K562 (cell line): ENCODE measurements around the gene IL1RL1. TPM values are rescaled to one million over a fixed set of nuclear protein-coding genes. Genes with fewer than 3 reads are reported as not detected.

Experiments
- BHLHE40 ChIP-seq: IDR thresholded peaks from 2 replicates; pipeline ENCODE4 v1.6.1; 2011; ENCODE audit warnings: low read length, improper control_type of control experiment
- CBFA2T2 ChIP-seq: fragments of 450-650 bp; conservative IDR thresholded peaks from 2 replicates; pipeline ENCODE4 v1.6.1; 2017; ENCODE audit warnings: mild to moderate bottlenecking
- DPF2 ChIP-seq: fragments of 450-650 bp; IDR thresholded peaks from 2 replicates; pipeline ENCODE4 v1.6.1; 2016
- LARP7 ChIP-seq: fragments of 450-650 bp; IDR thresholded peaks from 2 replicates; pipeline ENCODE4 v1.6.1; 2016
- LCOR ChIP-seq: sonication (generic); formaldehyde crosslinking; IDR thresholded peaks from 2 replicates; pipeline ENCODE4 v1.8.0; 2022; ENCODE audit warnings: mild to moderate bottlenecking, missing genetic modification reagents
- MCM2 ChIP-seq: fragments of 450-650 bp; IDR thresholded peaks from 2 replicates; pipeline ENCODE4 v1.6.1; 2017; ENCODE audit warnings: low read depth, mild to moderate bottlenecking
- MECOM ChIP-seq: fragments of 250-450 bp; sonication (Bioruptor Pico); IDR thresholded peaks from 2 replicates; pipeline ENCODE4 v1.8.0; 2022; ENCODE audit warnings: inconsistent platforms
- NELFE ChIP-seq: IDR thresholded peaks from 2 replicates; pipeline ENCODE4 v1.6.1; 2011; ENCODE audit warnings: mild to moderate bottlenecking; ENCODE audit not compliant: insufficient read depth, insufficient read length
- NRF1 ChIP-seq, 2 experiments: fragments of 450-650 bp; IDR thresholded peaks in 1 of 2; conservative IDR thresholded peaks in 1 of 2; 2 replicates each; pipeline ENCODE4 v1.6.1; 2014; ENCODE audit warnings: mild to moderate bottlenecking in 2 of 2
- PHF21A ChIP-seq: fragments of 450-650 bp; IDR thresholded peaks from 2 replicates; pipeline ENCODE4 v1.6.1; 2017; ENCODE audit warnings: low read depth, borderline replicate concordance
- POLR2AphosphoS2 ChIP-seq: IDR thresholded peaks from 2 replicates; pipeline ENCODE4 v1.6.1; 2012; ENCODE audit warnings: low read length, improper control_type of control experiment
- PRMT5 ChIP-seq: sonication (generic); formaldehyde crosslinking; IDR thresholded peaks from 2 replicates; pipeline ENCODE4 v1.5.0; 2020; ENCODE audit warnings: missing genetic modification reagents
- SMARCC2 ChIP-seq: fragments of 450-650 bp; IDR thresholded peaks from 2 replicates; pipeline ENCODE4 v1.6.1; 2017; ENCODE audit warnings: antibody characterized with exemption, moderate library complexity, mild to moderate bottlenecking, low read depth
- STAT5A ChIP-seq: IDR thresholded peaks from 2 replicates; pipeline ENCODE4 v1.6.1; 2012; ENCODE audit warnings: low read length, inconsistent platforms, borderline replicate concordance
- ZHX1 ChIP-seq: fragments of 150-350 bp; conservative IDR thresholded peaks from 2 replicates; pipeline ENCODE4 v1.6.1; 2014; ENCODE audit warnings: low read length
- ZNF175 ChIP-seq: fragments of 200-800 bp; sonication (Bioruptor generic); IDR thresholded peaks from 2 replicates; pipeline ENCODE4 v1.6.1; 2016; ENCODE audit warnings: low read depth, mild to moderate bottlenecking, missing genetic modification characterization, missing compliant biosample characterization
- ZNF217 ChIP-seq: sonication (generic); formaldehyde crosslinking; IDR thresholded peaks from 2 replicates; pipeline ENCODE4 v1.8.0; 2022; ENCODE audit warnings: mild to moderate bottlenecking, missing genetic modification reagents
- ZNF239 ChIP-seq: fragments of 250-450 bp; sonication (Bioruptor Pico); IDR thresholded peaks from 2 replicates; pipeline ENCODE4 v1.4.0; 2020; ENCODE audit warnings: mild to moderate bottlenecking
- ZNF24 ChIP-seq: fragments of 450-650 bp; IDR thresholded peaks from 2 replicates; pipeline ENCODE4 v1.6.1; 2016
- ZNF408 ChIP-seq: fragments of 250-450 bp; sonication (Bioruptor Pico); IDR thresholded peaks from 2 replicates; pipeline ENCODE4 v1.4.0; 2020; ENCODE audit warnings: low read depth, mild to moderate bottlenecking, moderate library complexity
- ZNF518B ChIP-seq: fragments of 250-450 bp; sonication (Bioruptor Pico); IDR thresholded peaks from 2 replicates; pipeline ENCODE4 v1.5.0; 2021; ENCODE audit warnings: mild to moderate bottlenecking, moderate library complexity
- polyA plus RNA-seq, 8 experiments: library from polyadenylated mRNA; depleted of rRNA in 4 of 8; stranded (reverse) in 5 of 8; unstranded in 3 of 8; fragments of >200 nt; fragmentation: Nextera tagmentation in 2 of 8; fragmentation: Illumina TruSeq in 1 of 8; extraction: Ambion mirVana in 2 of 8; extraction: Trizol in 1 of 8; gene quantifications; 2 replicates each; pipeline versions ENCODE4 v1.2.1 to v1.2.3, GENCODE V29; 2011 to 2014; ENCODE audit warnings: inconsistent platforms in 1 of 8, missing spikeins in 1 of 8
- total RNA-seq, 7 experiments: library from RNA; depleted of rRNA in 6 of 7; stranded (reverse); fragments of >200 nt in 6 of 7; fragmentation: Illumina TruSeq in 2 of 7; extraction: Trizol in 2 of 7; gene quantifications; 2 replicates each; pipeline versions ENCODE4 v1.2.1 to v1.2.3, GENCODE V29; 2011 to 2021; ENCODE audit warnings: low replicate concordance in 1 of 7
- TF ChIP-seq, protein P1 (sequence below): fragments of 450-650 bp; IDR thresholded peaks from 2 replicates; pipeline ENCODE4 v1.6.1; 2014; ENCODE audit warnings: low read depth, mild to moderate bottlenecking, moderate library complexity, borderline replicate concordance
- TF ChIP-seq, protein P2 (sequence below): fragments of 250-450 bp; sonication (Bioruptor Pico); IDR thresholded peaks from 2 replicates; pipeline ENCODE4 v1.8.0; 2021; ENCODE audit warnings: borderline replicate concordance, mild to moderate bottlenecking, moderate library complexity; ENCODE audit not compliant: poor library complexity, severe bottlenecking

Gene IL1RL1
- total and polyA plus RNA-seq, 9 of the 15 experiments (the other 6 are each of a cell fraction or from before 2014, with no cell fraction given): 0.06 to 3.3 (median 0.59) TPM

DNA sequence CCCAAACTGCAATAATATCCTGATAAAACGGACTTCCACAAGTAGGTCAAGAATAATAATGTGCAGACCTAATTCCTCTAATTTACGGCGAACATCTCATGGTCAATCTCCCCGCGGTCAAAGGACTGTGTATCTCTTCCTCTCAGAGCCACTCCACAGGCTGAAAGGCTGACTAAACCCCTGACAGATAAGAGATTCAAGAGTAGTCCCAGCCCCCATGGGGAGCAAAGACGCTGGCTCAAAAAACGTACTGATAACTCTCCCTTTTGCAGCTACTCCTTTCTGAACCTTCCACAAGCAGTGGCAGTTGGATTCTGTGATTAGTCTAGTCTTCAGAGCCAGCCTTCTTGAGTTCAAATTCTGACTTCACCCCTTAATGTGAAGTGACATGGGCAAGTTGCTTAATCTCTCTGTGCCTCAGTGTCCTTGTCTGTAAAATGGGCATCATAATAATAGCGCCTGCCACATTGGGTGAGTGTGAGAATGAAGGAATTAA, 24.6 kb downstream of the IL1RL1 start (continued):
- TF ChIP-seq ZNF518B (no peak), MCM2 (no peak), POLR2AphosphoS2 (no peak), ZNF175 (CRISPR knock-in tag) (peak; percentile 86; the same call in 1 of the 2 replicates), BHLHE40 (peak; percentile 59), NELFE (no peak), MECOM (no peak), ZHX1 (no peak), NRF1 (conservative IDR thresholded peaks at IDR 0.05 in 1 of 2, IDR thresholded peaks at IDR 0.05 in 1 of 2) (0 out of 4 replicates have a peak, but pooled peaks have one; percentile 11 to 34), STAT5A (peak; percentile 89), ZNF408 (CRISPR knock-in tag) (no peak), PRMT5 (CRISPR knock-in tag) (no peak), ZNF24 (peak; percentile 52; the same call in 1 of the 2 replicates), PHF21A (peak; percentile 67; the same call in 1 of the 2 replicates), LCOR (CRISPR knock-in tag) (no peak), ZNF217 (CRISPR knock-in tag) (no peak), ZNF239 (CRISPR knock-in tag) (peak; percentile 94), CBFA2T2 (peak; percentile 96), SMARCC2 (peak; percentile 97), LARP7 (no peak), DPF2 (peak; percentile 99)
- TF ChIP-seq, protein P1, sequence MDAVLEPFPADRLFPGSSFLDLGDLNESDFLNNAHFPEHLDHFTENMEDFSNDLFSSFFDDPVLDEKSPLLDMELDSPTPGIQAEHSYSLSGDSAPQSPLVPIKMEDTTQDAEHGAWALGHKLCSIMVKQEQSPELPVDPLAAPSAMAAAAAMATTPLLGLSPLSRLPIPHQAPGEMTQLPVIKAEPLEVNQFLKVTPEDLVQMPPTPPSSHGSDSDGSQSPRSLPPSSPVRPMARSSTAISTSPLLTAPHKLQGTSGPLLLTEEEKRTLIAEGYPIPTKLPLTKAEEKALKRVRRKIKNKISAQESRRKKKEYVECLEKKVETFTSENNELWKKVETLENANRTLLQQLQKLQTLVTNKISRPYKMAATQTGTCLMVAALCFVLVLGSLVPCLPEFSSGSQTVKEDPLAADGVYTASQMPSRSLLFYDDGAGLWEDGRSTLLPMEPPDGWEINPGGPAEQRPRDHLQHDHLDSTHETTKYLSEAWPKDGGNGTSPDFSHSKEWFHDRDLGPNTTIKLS: peak; percentile 46; the same call in 1 of the 2 replicates
- TF ChIP-seq, protein P2, sequence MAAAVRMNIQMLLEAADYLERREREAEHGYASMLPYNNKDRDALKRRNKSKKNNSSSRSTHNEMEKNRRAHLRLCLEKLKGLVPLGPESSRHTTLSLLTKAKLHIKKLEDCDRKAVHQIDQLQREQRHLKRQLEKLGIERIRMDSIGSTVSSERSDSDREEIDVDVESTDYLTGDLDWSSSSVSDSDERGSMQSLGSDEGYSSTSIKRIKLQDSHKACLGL (CRISPR knock-in tag): no peak
